Body of pancreas (tissue), 4 donors: ENCODE measurements around the gene IGSF9. TPM values are rescaled to one million over a fixed set of nuclear protein-coding genes. Genes with fewer than 3 reads are reported as not detected.
A peak's percentile ranks its signal among the peaks of the same experiment; 100 is the strongest.

Experiments
- ATAC-seq: fragments of 150-250 bp; one replicate; pipeline ENCODE4 v1.9.1; 2016
- DNase-seq, 4 donors: peaks; one replicate each; pipeline ENCODE4 v3.0.0-alpha.2; 2019
- H3K27ac ChIP-seq, 4 donors: fragments of 200-600 bp; sonication (generic); 1 replicate in 3 of 4; 2 replicates in 1 of 4; pipeline versions ENCODE4 v1.5.1 to v1.6.1; 2016 to 2019; ENCODE audit warnings: mild to moderate bottlenecking in 1 of 4, mixed read lengths in 1 of 4, moderate library complexity in 1 of 4
- H3K27me3 ChIP-seq, 2 donors: fragments of 200-600 bp; sonication (generic); one replicate each; pipeline ENCODE4 v1.6.0; 2016; ENCODE audit warnings: mild to moderate bottlenecking in 1 of 2
- H3K36me3 ChIP-seq, 2 donors: fragments of 200-600 bp; sonication (generic); replicated peaks in 1 of 2; 2 replicates each; pipeline ENCODE4 v1.5.1; 2016; ENCODE audit warnings: low read depth in 2 of 2; ENCODE audit not compliant: insufficient read depth in 1 of 2
- H3K4me1 ChIP-seq: fragments of 200-600 bp; sonication (generic); one replicate; pipeline ENCODE4 v1.6.0; 2016
- H3K4me3 ChIP-seq, 2 donors: fragments of 200-600 bp; sonication (generic); 1 replicate in 1 of 2; 2 replicates in 1 of 2; pipeline ENCODE4 v1.5.1; 2016 to 2019
- H3K9me3 ChIP-seq, 3 donors: fragments of 200-600 bp; sonication (generic); 1 replicate in 2 of 3; 2 replicates in 1 of 3; pipeline ENCODE4 v1.5.1; 2016
- CTCF ChIP-seq, 7 experiments: fragments of 450-650 bp in 4 of 7; fragments of 200-600 bp in 3 of 7; sonication (generic) in 3 of 7; IDR thresholded peaks; one replicate each; pipeline ENCODE4 v1.5.1; 2016 to 2019; ENCODE audit warnings: antibody characterized with exemption in 7 of 7
- POLR2A ChIP-seq, 3 donors: fragments of 450-650 bp; IDR thresholded peaks; one replicate each; pipeline ENCODE4 v1.6.1; 2016; ENCODE audit warnings: antibody characterized with exemption in 3 of 3, mild to moderate bottlenecking in 2 of 3
- WGBS, 2 donors: methylation state at CpG; one replicate each; pipeline ENCODE4 v1.1.5; 2017; 5-methylcytosine and 5-hydroxymethylcytosine counted together
- intact Hi-C: fragments of 100-400 bp; cut with DNase I; formaldehyde crosslinking; loops from one replicate; pipeline ENCODE4 v1.15.1; 2023
- total RNA-seq, 2 donors: library from RNA; depleted of rRNA; stranded (reverse); fragments of >200 nt; gene quantifications; one replicate each; pipeline ENCODE4 v1.1.0, GENCODE V29; 2016

IGSF9 gene
- total RNA-seq, 2 donors from 2014 or later = 2.3 to 4.9 TPM

- no peaks in the 10 kb centered on the region for H3K27me3 ChIP-seq
- WGBS, 2 donors = 81 to 87% methylated on average over 6 of the region's 6 CpGs
- no peaks in the 10 kb centered on the region for H3K4me1 ChIP-seq
- intact Hi-C loops = no loop called here
- no peak overlapping the region for H3K27ac ChIP-seq
- DNase-seq (no peak), ATAC-seq (no peak)
- no peak overlapping the region for H3K4me3 ChIP-seq
- no peaks in the 10 kb centered on the region for H3K9me3 ChIP-seq
- H3K36me3 ChIP-seq = no peaks in the 10 kb centered on the region
- TF ChIP-seq CTCF (IDR thresholded peaks at IDR 0.05) = no peak
- TF ChIP-seq POLR2A (IDR thresholded peaks at IDR 0.05) = no peak
These were observed 32.1 kb upstream of the IGSF9 start for GRCh38 chr1:159977364-159978106.

GRCh38 chr1:159974350-159974965 is 29.0 kb upstream of the IGSF9 start:
- WGBS, 2 donors = 87 to 93% methylated on average over 7 of the region's 7 CpGs
- no peaks in the 10 kb centered on the region for H3K9me3 ChIP-seq
- H3K27me3 ChIP-seq = no peaks in the 10 kb centered on the region
- no peak overlapping the region for H3K4me3 ChIP-seq
- H3K36me3 ChIP-seq = no peaks in the 10 kb centered on the region
- intact Hi-C loops = no loop called here
- DNase-seq (no peak), ATAC-seq (no peak)
- H3K4me1 ChIP-seq = peaks cover 19% of the 10 kb centered on the region
- H3K27ac ChIP-seq = no peak overlapping the region
- TF ChIP-seq POLR2A (IDR thresholded peaks at IDR 0.05) = no peak

GRCh38 chr1:159973350-159973940 is 28.0 kb upstream of the IGSF9 start:
- Histone ChIP-seq H3K36me3 (no peaks in the 10 kb centered on the region), H3K27ac (no peak overlapping the region), H3K9me3 (no peaks in the 10 kb centered on the region), H3K27me3 (no peaks in the 10 kb centered on the region), H3K4me3 (no peak overlapping the region), H3K4me1 (peaks cover 19% of the 10 kb centered on the region)
- no peak for TF ChIP-seq CTCF (IDR thresholded peaks at IDR 0.05)
- TF ChIP-seq POLR2A (IDR thresholded peaks at IDR 0.05) = no peak
- DNase-seq (no peak), ATAC-seq (no peak)
- intact Hi-C loops = no loop called here
- WGBS, 2 donors = 79 to 86% methylated on average over 5 to 6 of the region's 6 CpGs

GRCh38 chr1:159972443-159973205 is 27.2 kb upstream of the IGSF9 start:
- no peak for TF ChIP-seq POLR2A (IDR thresholded peaks at IDR 0.05)
- no peak overlapping the region for H3K4me3 ChIP-seq
- DNase-seq = no peak
- no peak overlapping the region for H3K27ac ChIP-seq
- H3K4me1 ChIP-seq = peaks cover 19% of the 10 kb centered on the region
- ATAC-seq = no peak
- H3K36me3 ChIP-seq = no peaks in the 10 kb centered on the region
- no peaks in the 10 kb centered on the region for H3K9me3 ChIP-seq
- no peaks in the 10 kb centered on the region for H3K27me3 ChIP-seq
- intact Hi-C loops = no loop called here
- WGBS, 2 donors = 81 to 99% methylated on average over 5 to 8 of the region's 8 CpGs

- DNase-seq = peak; percentile 41 to 56 (median 48)
- intact Hi-C loops = no loop called here
- Histone ChIP-seq H3K4me3 (no peak overlapping the region), H3K36me3 (no peaks in the 10 kb centered on the region), H3K27me3 (no peaks in the 10 kb centered on the region), H3K9me3 (no peaks in the 10 kb centered on the region), H3K27ac (peak overlapping the region in 3 of 4 donors; percentile 20 to 27 (median 22)), H3K4me1 (peaks cover 19% of the 10 kb centered on the region)
- TF ChIP-seq POLR2A (IDR thresholded peaks at IDR 0.05) (no peak), CTCF (IDR thresholded peaks at IDR 0.05) (peak in 3 of 7 experiments; percentile 18 to 29 (median 22))
- ATAC-seq = peak; percentile 87
- 14 to 23% methylated on average over 7 to 9 of the region's 9 CpGs for WGBS, 2 donors
These were observed 25.5 kb upstream of the IGSF9 start for GRCh38 chr1:159970932-159971342.
